H1 (cell line): Measurements from ENCODE around the gene TMEM258. TPM values are rescaled to one million over a fixed set of nuclear protein-coding genes. Genes with fewer than 3 reads are reported as not detected.

ENCODE experiments used
- CTCF ChIA-PET: fragments of 300-600 bp; sonication (Branson Sonifier 250); formaldehyde crosslinking; loops from one replicate; lab custom pipeline; 2021; ENCODE audit not compliant: partially characterized antibody; lab: Charles Lee
- POLR2A ChIA-PET: fragments of 300-600 bp; sonication (Branson Sonifier 250); formaldehyde crosslinking; loops from one replicate; lab custom pipeline; 2021; ENCODE audit warnings: inconsistent platforms; ENCODE audit not compliant: partially characterized antibody; lab: Charles Lee
- DNase-seq, 2 experiments: peaks; one replicate each; pipeline versions ENCODE4 v3.0.0 to v3.0.0-alpha.2; 2010 to 2022; ENCODE audit warnings: low spot score in 2 of 2, low read depth in 1 of 2, mixed read lengths in 1 of 2
- FAIRE-seq: peaks from 2 replicates; lab custom pipeline; 2011; peaks lifted over from hg19 to GRCh38; lab: Jason Lieb, UNC
- H2AFZ ChIP-seq: 2 replicates; pipeline ENCODE4 v1.8.1; 2012; ENCODE audit warnings: low read length, inconsistent platforms
- H2AK5ac ChIP-seq: 2 replicates; pipeline ENCODE4 v1.6.1; 2013; ENCODE audit warnings: low read depth, low read length
- H2BK120ac ChIP-seq: replicated peaks from 2 replicates; pipeline ENCODE3; 2013; ENCODE audit warnings: low read depth, low read length, inconsistent platforms
- H2BK12ac ChIP-seq: 2 replicates; pipeline ENCODE4 v1.6.1; 2013; ENCODE audit warnings: low read depth, low read length
- H2BK15ac ChIP-seq: 2 replicates; pipeline ENCODE4 v1.6.1; 2013; ENCODE audit warnings: low read length
- H2BK20ac ChIP-seq: 2 replicates; pipeline ENCODE4 v1.6.1; 2013; ENCODE audit warnings: low read length
- H2BK5ac ChIP-seq: 2 replicates; pipeline ENCODE4 v1.6.1; 2013; ENCODE audit warnings: low read depth, low read length
- H3K14ac ChIP-seq: 2 replicates; pipeline ENCODE4 v1.6.1; 2013; ENCODE audit warnings: inconsistent platforms; ENCODE audit not compliant: insufficient read length
- H3K18ac ChIP-seq: 2 replicates; pipeline ENCODE4 v1.6.1; 2013; ENCODE audit warnings: low read length; ENCODE audit errors: extremely low read depth
- H3K23ac ChIP-seq: 2 replicates; pipeline ENCODE4 v1.6.1; 2013; ENCODE audit warnings: inconsistent platforms; ENCODE audit not compliant: insufficient read length
- H3K23me2 ChIP-seq: 2 replicates; pipeline ENCODE4 v1.6.1; 2013; ENCODE audit warnings: low read depth, low read length
- H3K27ac ChIP-seq: 2 replicates; pipeline ENCODE4 v1.6.1; 2011; ENCODE audit warnings: low read depth, low read length, inconsistent platforms
- H3K27me3 ChIP-seq, 4 experiments: replicated peaks in 1 of 4; 1 replicate in 1 of 4; 2 replicates in 3 of 4; pipeline versions ENCODE4 v1.6.1 to v1.8.1; 2011 to 2013; ENCODE audit warnings: low read length in 3 of 4, mild to moderate bottlenecking in 3 of 4, inconsistent platforms in 2 of 4, mixed read lengths in 2 of 4, moderate library complexity in 1 of 4; ENCODE audit not compliant: control insufficient read depth in 3 of 4, insufficient read depth in 3 of 4; ENCODE audit errors: extremely low read depth in 1 of 4
- H3K36me3 ChIP-seq, 4 experiments: 2 replicates each; pipeline versions ENCODE4 v1.6.1 to v1.8.1; 2011 to 2013; ENCODE audit warnings: mild to moderate bottlenecking in 4 of 4, low read length in 3 of 4, moderate library complexity in 2 of 4, control low read depth in 1 of 4, inconsistent platforms in 1 of 4; ENCODE audit not compliant: insufficient read depth in 4 of 4, control insufficient read depth in 2 of 4
- H3K4ac ChIP-seq: replicated peaks from 2 replicates; pipeline ENCODE3; 2013; ENCODE audit warnings: low read length, low read depth, mixed read lengths, inconsistent platforms; ENCODE audit not compliant: insufficient read length
- H3K4me1 ChIP-seq, 4 experiments: replicated peaks in 1 of 4; 1 replicate in 1 of 4; 2 replicates in 3 of 4; pipeline versions ENCODE4 v1.6.1 to v1.8.1; 2011 to 2013; ENCODE audit warnings: low read length in 3 of 4, inconsistent platforms in 2 of 4, mixed read lengths in 1 of 4; ENCODE audit not compliant: insufficient read depth in 4 of 4, control insufficient read depth in 3 of 4
- H3K4me2 ChIP-seq, 2 experiments: 2 replicates each; pipeline versions ENCODE4 v1.6.1 to v1.8.1; 2011 to 2013; ENCODE audit warnings: low read depth in 2 of 2, low read length in 2 of 2, control low read depth in 1 of 2, inconsistent platforms in 1 of 2, mild to moderate bottlenecking in 1 of 2; ENCODE audit not compliant: insufficient read depth in 1 of 2
- H3K4me3 ChIP-seq, 4 experiments: fragments of 200-600, 300-600 bp in 1 of 4; sonication (generic), shearing (Covaris generic), sonication (Bioruptor Twin) in 1 of 4; 2 replicates each; pipeline versions ENCODE4 v1.5.1 to v1.8.1; 2011 to 2016; ENCODE audit warnings: low read length in 4 of 4, low read depth in 3 of 4, control low read depth in 2 of 4, inconsistent platforms in 2 of 4, mild to moderate bottlenecking in 2 of 4, mixed read lengths in 1 of 4, moderate library complexity in 1 of 4; ENCODE audit not compliant: insufficient read depth in 2 of 4; ENCODE audit errors: extremely low read depth in 1 of 4
- H3K56ac ChIP-seq: replicated peaks from 2 replicates; pipeline ENCODE3; 2013; ENCODE audit warnings: low read depth, mild to moderate bottlenecking, mixed read lengths, low read length, inconsistent platforms; ENCODE audit not compliant: insufficient read length
- H3K79me1 ChIP-seq: 2 replicates; pipeline ENCODE4 v1.6.1; 2013; ENCODE audit warnings: low read depth, low read length, control low read depth
- H3K79me2 ChIP-seq, 2 experiments: 2 replicates each; pipeline versions ENCODE4 v1.6.1 to v1.8.1; 2012 to 2013; ENCODE audit warnings: low read length in 2 of 2, mild to moderate bottlenecking in 2 of 2, inconsistent platforms in 1 of 2; ENCODE audit not compliant: insufficient read depth in 2 of 2, control insufficient read depth in 1 of 2
- H3K9ac ChIP-seq, 4 experiments: replicated peaks in 1 of 4; 1 replicate in 1 of 4; 2 replicates in 3 of 4; pipeline versions ENCODE4 v1.6.1 to v1.8.1; 2011 to 2013; ENCODE audit warnings: low read depth in 3 of 4, low read length in 3 of 4, control low read depth in 2 of 4, mild to moderate bottlenecking in 2 of 4, moderate library complexity in 2 of 4, inconsistent platforms in 1 of 4; ENCODE audit errors: extremely low read depth in 1 of 4
- H3K9me3 ChIP-seq, 2 experiments: 2 replicates each; pipeline versions ENCODE4 v1.6.1 to v1.8.1; 2012 to 2013; ENCODE audit warnings: mild to moderate bottlenecking in 2 of 2, moderate library complexity in 2 of 2, control low read depth in 1 of 2, inconsistent platforms in 1 of 2, low read depth in 1 of 2, low read length in 1 of 2, mixed read lengths in 1 of 2; ENCODE audit not compliant: insufficient read depth in 2 of 2
- H4K20me1 ChIP-seq, 2 experiments: replicated peaks in 1 of 2; 2 replicates each; pipeline versions ENCODE3 to v1.8.1; 2011 to 2013; ENCODE audit warnings: inconsistent platforms in 2 of 2, low read length in 2 of 2, mild to moderate bottlenecking in 1 of 2; ENCODE audit not compliant: insufficient read depth in 2 of 2, control insufficient read depth in 1 of 2
- H4K5ac ChIP-seq: 2 replicates; pipeline ENCODE4 v1.6.1; 2013; ENCODE audit warnings: low read length, low read depth, mixed read lengths, inconsistent platforms; ENCODE audit not compliant: insufficient read length
- H4K8ac ChIP-seq: 2 replicates; pipeline ENCODE4 v1.8.0; 2013; ENCODE audit warnings: mild to moderate bottlenecking, moderate library complexity, low read length, inconsistent platforms; ENCODE audit not compliant: insufficient read depth; ENCODE audit errors: extremely low read depth
- H4K91ac ChIP-seq: replicated peaks from 2 replicates; pipeline ENCODE3; 2013; ENCODE audit warnings: low read length, mixed read lengths, inconsistent platforms; ENCODE audit not compliant: insufficient read length
- BACH1 ChIP-seq: IDR thresholded peaks from 2 replicates; pipeline ENCODE4 v1.6.1; 2012; ENCODE audit warnings: low read length, improper control_type of control experiment
- CBX5 ChIP-seq: fragments of 300-800, 300-1000 bp; sonication (generic); IDR thresholded peaks from 2 replicates; pipeline ENCODE4 v1.7.1; 2016; ENCODE audit warnings: antibody characterized with exemption, low read length, low read depth
- CBX8 ChIP-seq: fragments of 300-800, 300-1000 bp; sonication (generic); IDR thresholded peaks from 2 replicates; pipeline ENCODE4 v1.7.1; 2016; ENCODE audit warnings: low read depth, low read length, borderline replicate concordance
- CEBPB ChIP-seq: IDR thresholded peaks from 2 replicates; pipeline ENCODE4 v1.6.1; 2012; ENCODE audit warnings: low read depth, low read length
- CHD1 ChIP-seq: IDR thresholded peaks from 2 replicates; pipeline ENCODE4 v1.6.1; 2012; ENCODE audit warnings: low read depth, low read length, improper control_type of control experiment
- CHD2 ChIP-seq: IDR thresholded peaks from 2 replicates; pipeline ENCODE4 v1.6.1; 2012; ENCODE audit warnings: low read length, improper control_type of control experiment
- GTF2F1 ChIP-seq: IDR thresholded peaks from 2 replicates; pipeline ENCODE4 v1.6.1; 2012; ENCODE audit warnings: low read depth, low read length, improper control_type of control experiment, borderline replicate concordance
- JUND ChIP-seq: IDR thresholded peaks from 2 replicates; pipeline ENCODE4 v1.6.1; 2011; ENCODE audit warnings: mild to moderate bottlenecking, improper control_type of control experiment, low read length
- NANOG ChIP-seq: IDR thresholded peaks from 2 replicates; pipeline ENCODE4 v1.6.1; 2011; ENCODE audit warnings: low read length, low read depth, mild to moderate bottlenecking, inconsistent platforms; ENCODE audit not compliant: insufficient read depth, poor library complexity, severe bottlenecking
- RFX5 ChIP-seq: IDR thresholded peaks from 2 replicates; pipeline ENCODE4 v1.6.1; 2011; ENCODE audit warnings: low read depth, low read length, improper control_type of control experiment, borderline replicate concordance
- RXRA ChIP-seq: IDR thresholded peaks from 2 replicates; pipeline ENCODE4 v1.6.1; 2011; ENCODE audit warnings: low read depth, mild to moderate bottlenecking, low read length, moderate library complexity; ENCODE audit not compliant: insufficient read depth
- TCF12 ChIP-seq: IDR thresholded peaks from 2 replicates; pipeline ENCODE4 v1.6.1; 2011; ENCODE audit warnings: low read depth, mild to moderate bottlenecking, low read length
- WGBS, 2 experiments: shearing (Covaris generic) in 1 of 2; methylation state at CpG; one replicate each; pipeline versions ENCODE4 v1.1.6 to v1.1.7; 2013 to 2015; ENCODE audit warnings: low lambda C conversion rate in 2 of 2, mixed read lengths in 2 of 2, inconsistent platforms in 1 of 2, low coverage in 1 of 2, missing lambda C conversion rate in 1 of 2; ENCODE audit not compliant: insufficient replicate concordance in 2 of 2, insufficient coverage in 1 of 2, insufficient read length in 1 of 2; ENCODE audit errors: extremely low coverage in 1 of 2, missing lambda C conversion rate in 1 of 2; 5-methylcytosine and 5-hydroxymethylcytosine counted together
- polyA plus RNA-seq, 7 experiments: library from polyadenylated mRNA; depleted of rRNA in 3 of 7; stranded (reverse) in 5 of 7; unstranded in 2 of 7; fragments of >200 nt in 5 of 7; fragments of 200-250 nt in 2 of 7; gene quantifications; 1 replicate in 5 of 7; 2 replicates in 1 of 7; 4 replicates in 1 of 7; pipeline versions ENCODE4 v1.2.1 to v1.2.3, GENCODE V29; 2011 to 2013; ENCODE audit warnings: missing spikeins in 2 of 7, mixed read lengths in 2 of 7
- total RNA-seq: library from RNA; stranded (reverse); fragmentation: NEBNext Ultra II Directional; extraction: Animal tissue kit (Norgen Biotek cat#: 25700); gene quantifications from 2 replicates; pipeline ENCODE4 v1.2.1, GENCODE V29; 2021
- TF ChIP-seq, protein P1 (sequence below): IDR thresholded peaks from 2 replicates; pipeline ENCODE4 v1.6.1; 2011; ENCODE audit warnings: low read depth, mild to moderate bottlenecking, low read length; ENCODE audit not compliant: insufficient read depth

The TMEM258 gene
- total and polyA plus RNA-seq, 2 of the 8 experiments (the other 6 are each of a cell fraction or from before 2014, with no cell fraction given): 186 to 759 TPM

GRCh38 chr11:61780581-61781162, 11.7 kb downstream of the TMEM258 start:
- Histone ChIP-seq H3K4me3 (no peak overlapping the region), H4K8ac (no peak overlapping the region), H3K27ac (no peak overlapping the region), H3K23ac (no peak overlapping the region), H3K4me2 (no peak overlapping the region), H3K27me3 (no peaks in the 10 kb centered on the region; a peak in 1 of 7 replicates), H2BK5ac (no peak overlapping the region), H3K18ac (no peak overlapping the region), H3K4me1 (peaks cover 0 to 7% (median 5%) of the 10 kb centered on the region in 4 experiments; a peak in 6 of 7 replicates), H2BK20ac (no peak overlapping the region), H2BK120ac (no peak overlapping the region), H3K79me2 (no peaks in the 10 kb centered on the region), H3K9ac (no peak overlapping the region), H2BK12ac (0 out of 2 replicates have a peak overlapping the region, but pooled peaks have one; percentile 43), H2AK5ac (no peak overlapping the region), H3K4ac (peak overlapping the region; percentile 71), H4K91ac (peak overlapping the region; percentile 48), H4K20me1 (peaks cover 0 to 6% of the 10 kb centered on the region in 2 experiments), H2AFZ (no peak overlapping the region), H3K56ac (no peak overlapping the region), H3K9me3 (no peaks in the 10 kb centered on the region), H3K14ac (no peak overlapping the region), H4K5ac (no peak overlapping the region), H2BK15ac (no peak overlapping the region), H3K79me1 (no peaks in the 10 kb centered on the region), H3K36me3 (peaks cover 0 to 9% (median 4%) of the 10 kb centered on the region in 4 experiments; a peak in 5 of 8 replicates), H3K23me2 (no peaks in the 10 kb centered on the region)
- ChIA-PET POLR2A (interaction anchor here (0.5 to 5.2 kb wide), 7 partner anchors 10 to 522 kb away, joined by 3 to 56 read pairs (median 5); partner anchors contain the start of genes FEN1 and TMEM258), CTCF (interaction anchor here (0.7 to 7.2 kb wide), 9 partner anchors 9 to 46 kb away, joined by 3 to 48 read pairs (median 6); partner anchors contain the start of genes FEN1, MYRF and TMEM258)
- no peak for TF ChIP-seq NANOG
- no peak for TF ChIP-seq CBX5
- TF ChIP-seq CEBPB: no peak
- TF ChIP-seq CHD1: no peak
- TF ChIP-seq TCF12: no peak
- TF ChIP-seq RXRA: no peak
- no peak for TF ChIP-seq CHD2
- TF ChIP-seq BACH1: no peak
- TF ChIP-seq JUND: no peak
- no peak for TF ChIP-seq RFX5
- TF ChIP-seq, protein P1, sequence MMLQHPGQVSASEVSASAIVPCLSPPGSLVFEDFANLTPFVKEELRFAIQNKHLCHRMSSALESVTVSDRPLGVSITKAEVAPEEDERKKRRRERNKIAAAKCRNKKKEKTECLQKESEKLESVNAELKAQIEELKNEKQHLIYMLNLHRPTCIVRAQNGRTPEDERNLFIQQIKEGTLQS: no peak
- no peak for TF ChIP-seq CBX8
- no peak for TF ChIP-seq GTF2F1
- FAIRE-seq (no peak), DNase-seq (no peak)
- 91% methylated on average over 7 of the region's 9 CpGs; no CpG with 5 or more reads in 1 of the 2 experiments for WGBS, 2 experiments
